Stimulated activated CD4-positive, alpha-beta T cell treated with anti-CD3 and anti-CD28 coated beads, TNF-alpha, amount 100 ng/mL, for 4 hours (primary cell): ENCODE results near the gene AMOTL2.

Experiments
- DNase-seq, 3 experiments: peaks; one replicate each; pipeline ENCODE4 v3.0.0-alpha.2; 2020; ENCODE audit warnings: low read depth in 3 of 3

AMOTL2 gene

DNA sequence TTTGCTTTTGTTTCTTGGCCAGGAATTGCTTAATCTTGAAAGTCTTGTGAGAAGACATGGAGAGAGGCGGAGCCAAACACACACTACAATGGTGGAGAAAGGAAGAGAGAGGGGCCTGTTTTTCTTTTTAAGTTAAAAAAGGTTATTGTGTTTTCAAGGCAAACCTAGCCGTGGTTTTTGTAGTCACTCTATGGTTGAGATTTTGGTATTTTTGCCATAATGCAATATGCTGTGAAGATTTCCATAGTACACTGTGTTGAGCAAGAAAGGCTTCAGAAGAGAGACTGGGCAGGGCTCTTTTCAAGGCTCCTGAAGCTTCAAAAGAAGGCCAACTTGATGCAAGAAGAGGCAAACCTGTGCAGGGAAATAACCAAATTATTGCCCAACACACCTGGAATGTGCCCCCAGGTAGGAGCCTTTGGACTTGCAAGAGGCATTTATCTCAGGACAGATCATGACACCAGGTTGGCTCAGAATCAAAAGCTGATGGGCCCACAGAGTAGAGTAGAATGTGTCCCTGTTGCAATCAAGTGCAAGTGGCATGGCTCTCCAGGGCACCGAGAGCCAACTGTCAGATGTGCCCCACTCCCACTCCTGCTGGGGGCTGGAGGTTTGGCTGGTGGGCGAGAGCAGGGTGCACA, 22.1 kb downstream of the AMOTL2 start:
- DNase-seq: no peak

DNA sequence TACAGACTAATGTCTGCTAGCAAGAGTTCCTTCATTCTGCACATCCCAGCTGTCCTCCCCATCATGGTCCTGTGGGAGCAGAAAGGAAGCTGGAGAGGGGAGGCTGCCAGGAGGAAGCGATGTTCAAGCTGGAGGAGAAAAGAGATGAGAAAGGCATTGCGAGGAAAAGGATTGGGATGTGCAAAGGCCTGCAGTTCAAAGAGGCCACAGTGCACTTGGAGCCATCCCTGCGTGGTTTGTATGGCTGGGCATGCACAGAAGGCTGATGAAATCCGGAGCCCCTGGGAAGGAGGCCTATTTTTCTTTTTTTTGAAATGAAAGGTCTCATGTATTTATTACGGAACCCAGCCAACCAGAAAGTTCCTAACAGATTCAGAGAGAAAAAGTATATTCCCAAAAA, 22.8 kb downstream of the AMOTL2 start:
- no peak for DNase-seq

DNA sequence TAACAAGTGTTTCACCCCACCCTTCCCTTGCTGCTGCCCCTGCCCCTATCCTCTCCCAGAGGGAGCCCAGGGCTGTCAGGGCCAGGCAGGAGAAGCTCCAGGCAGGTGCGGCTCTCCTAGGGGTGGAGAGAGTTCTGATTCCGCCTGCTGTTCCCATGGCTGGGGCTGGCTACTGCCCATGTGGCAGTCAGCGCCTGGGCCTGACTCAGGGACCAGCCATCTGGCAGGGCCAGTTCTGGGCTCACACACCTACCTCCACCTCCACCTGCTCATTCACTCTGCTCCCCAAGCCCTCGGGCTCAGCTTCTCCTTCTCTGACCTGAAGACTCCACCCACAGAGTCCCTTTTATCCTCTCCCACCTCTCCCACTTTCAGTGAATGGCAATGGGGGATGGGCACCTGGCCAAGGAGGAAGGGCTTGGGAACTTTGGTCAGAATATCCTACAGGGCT, 23.4 kb downstream of the AMOTL2 start:
- DNase-seq: no peak

DNA sequence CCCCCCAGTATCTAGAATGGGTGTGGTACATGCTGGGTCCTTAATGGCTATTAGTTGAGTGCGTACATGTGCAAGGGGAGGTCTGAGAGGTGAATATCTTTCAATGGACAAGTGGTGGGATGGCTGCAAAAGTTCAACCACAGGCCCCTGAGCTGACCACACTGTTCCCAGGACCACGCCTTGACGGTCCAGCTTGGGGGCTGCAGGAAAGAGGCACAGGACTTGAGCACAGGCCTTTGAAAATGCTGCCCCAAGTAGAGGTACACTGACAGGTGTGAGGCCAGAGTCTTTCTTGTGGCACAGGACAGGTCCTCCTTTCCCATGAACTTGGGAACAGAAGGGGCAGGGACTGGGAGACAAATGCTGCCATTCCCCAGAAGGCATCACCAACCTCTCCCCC, 24.0 kb downstream of the AMOTL2 start:
- DNase-seq: no peak

DNA sequence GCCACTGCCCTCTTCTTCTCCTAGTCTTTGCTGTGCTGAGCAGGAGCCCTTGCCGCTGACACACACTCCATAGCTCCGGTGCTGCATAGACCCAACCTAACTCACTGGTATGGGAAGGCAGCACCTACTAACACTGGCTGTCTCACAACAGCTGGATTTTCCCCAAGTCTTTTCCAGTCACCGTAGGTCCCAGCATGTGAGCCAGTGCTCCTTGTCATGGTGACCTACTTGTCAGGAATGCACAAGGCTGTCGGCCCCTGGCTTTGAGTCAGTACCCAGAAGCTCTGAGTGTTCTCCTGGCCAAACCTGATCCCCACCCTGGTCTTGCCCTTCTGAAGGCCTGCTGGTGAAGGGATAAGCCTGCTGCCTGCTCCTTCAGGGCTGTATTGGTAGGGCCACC, 25.7 kb downstream of the AMOTL2 start:
- DNase-seq: no peak

DNA sequence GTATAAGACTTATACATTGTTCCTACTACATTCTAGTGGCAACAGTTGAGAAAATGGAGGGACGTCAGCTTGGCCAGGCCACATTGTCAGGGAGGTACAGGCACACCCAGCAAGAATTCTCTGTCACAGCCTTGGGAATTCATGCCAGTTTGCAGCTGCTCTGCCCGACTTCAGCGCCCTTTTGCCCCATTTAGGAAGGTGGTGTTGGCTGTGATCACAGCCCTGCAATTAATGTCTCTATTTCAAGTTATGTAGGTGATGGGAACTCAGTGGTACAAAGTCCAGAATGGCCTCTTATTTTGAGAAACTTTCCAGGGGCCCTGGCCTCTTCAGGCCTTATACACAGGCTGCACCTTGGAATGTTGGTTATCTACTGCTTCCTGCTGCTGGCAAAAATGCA, 26.7 kb downstream of the AMOTL2 start:
- no peak for DNase-seq

DNA sequence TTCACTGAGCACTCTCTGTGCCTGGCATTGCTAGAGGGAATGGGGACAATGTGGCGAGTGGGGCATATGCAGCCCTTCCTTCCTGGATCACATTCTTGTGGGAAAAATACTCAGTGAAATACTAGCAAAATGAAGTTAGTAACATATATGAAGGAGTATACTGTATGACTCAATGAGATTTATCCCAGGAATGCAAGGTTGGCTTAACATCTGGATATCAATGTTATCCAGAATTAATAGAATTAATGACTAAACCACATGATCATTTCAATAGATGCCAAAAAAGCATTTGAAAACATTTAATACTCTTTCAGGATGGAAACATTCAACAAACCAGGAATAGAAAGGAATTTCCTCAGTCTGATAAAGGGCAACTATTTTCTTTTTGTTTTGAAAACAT, 27.5 kb downstream of the AMOTL2 start:
- DNase-seq: no peak

DNA sequence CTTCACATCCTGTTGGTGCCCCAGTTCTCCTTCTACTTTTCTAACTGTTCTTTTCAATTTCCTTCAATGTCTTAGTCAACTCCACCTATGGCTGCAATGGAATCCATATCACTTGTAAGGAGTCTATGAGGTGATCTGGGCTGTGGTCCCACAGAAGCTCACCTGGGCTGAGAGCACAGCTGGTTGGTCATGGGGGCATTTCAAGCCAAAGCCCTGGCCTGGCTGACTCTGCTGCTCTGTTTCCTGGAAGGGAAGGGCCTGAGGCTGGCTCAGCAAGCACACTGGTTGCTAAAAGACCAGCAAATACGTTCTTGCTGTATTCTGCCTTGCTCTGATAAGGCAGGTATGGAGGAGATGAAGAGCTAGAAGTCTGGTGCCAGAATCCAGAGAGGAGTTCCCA, 29.0 kb downstream of the AMOTL2 start:
- DNase-seq: no peak

DNA sequence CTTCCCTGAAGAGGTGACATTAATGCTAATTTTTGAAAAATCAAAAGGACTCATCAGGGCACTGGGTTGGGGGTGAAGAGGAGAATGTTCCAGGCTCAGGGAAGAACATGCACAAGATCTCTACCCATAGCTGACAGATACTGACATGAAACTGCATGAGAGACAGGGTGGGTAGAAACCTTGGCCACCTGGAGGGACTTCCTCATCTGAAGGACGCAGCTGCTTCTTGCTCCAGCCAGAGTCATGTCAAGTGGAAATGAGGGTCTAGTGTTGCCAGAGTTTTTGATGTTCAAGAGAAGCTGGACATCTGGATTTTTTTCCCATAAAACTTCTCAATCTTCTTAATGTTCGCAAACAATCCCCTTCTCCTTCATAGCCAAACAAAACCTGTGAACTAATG, 29.7 kb downstream of the AMOTL2 start:
- DNase-seq: no peak

DNA sequence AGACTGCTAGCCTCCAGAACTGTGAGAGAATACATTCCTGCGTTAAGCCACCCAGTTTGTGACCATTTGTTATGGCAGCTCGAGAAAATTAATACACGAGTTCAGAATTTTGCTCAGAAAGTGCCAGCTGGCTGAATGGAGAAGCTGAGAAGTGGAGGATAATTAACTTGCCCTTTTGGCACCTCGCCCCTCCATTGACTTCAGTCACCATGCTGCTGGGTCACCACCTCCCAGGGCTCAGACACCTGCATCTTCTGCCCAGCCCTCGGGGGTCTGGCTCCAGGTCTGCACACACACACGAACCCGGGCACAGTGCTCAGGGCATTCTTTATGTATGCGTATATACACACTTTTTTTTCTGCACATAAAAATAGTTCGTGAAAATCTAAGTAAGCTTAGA, 32.0 kb downstream of the AMOTL2 start:
- DNase-seq: no peak

DNA sequence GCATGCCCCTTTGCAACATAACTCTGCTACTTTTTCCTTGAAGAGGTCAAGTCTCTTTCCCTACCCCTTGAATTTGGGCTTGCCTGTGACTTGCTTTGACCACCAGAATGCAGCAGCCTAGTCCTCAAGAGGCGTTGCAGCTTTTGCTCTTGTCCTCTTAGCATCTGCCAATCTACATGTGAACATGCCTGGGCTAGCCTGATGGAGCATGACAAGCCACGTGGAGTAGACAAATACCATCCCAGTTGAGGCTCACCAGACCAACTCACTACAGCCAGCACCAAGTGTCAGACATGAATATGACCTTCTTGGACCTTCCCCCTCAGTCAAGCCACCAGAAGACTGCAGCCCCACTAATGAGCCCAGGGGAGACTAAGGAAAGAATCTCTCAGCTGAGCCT, 32.9 kb downstream of the AMOTL2 start:
- DNase-seq: no peak

DNA sequence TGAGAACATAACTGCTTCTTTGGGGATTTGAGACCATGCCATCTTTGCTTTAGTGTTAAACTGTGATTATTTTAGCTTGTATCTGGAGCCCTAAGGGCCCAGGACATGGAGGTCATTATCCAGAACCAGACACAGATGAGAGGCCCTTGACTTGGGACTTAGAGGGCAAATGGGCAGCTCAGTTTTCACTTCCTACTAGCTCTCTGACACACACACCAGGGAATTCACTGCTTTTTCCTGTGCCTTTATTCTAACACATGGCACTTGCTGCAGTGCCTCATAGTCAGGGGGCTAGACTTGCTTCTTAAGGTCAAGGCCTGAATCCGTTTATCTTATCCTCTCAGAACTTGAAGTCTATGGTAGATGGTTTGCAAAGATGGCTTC, 33.3 kb downstream of the AMOTL2 start:
- no peak for DNase-seq

DNA sequence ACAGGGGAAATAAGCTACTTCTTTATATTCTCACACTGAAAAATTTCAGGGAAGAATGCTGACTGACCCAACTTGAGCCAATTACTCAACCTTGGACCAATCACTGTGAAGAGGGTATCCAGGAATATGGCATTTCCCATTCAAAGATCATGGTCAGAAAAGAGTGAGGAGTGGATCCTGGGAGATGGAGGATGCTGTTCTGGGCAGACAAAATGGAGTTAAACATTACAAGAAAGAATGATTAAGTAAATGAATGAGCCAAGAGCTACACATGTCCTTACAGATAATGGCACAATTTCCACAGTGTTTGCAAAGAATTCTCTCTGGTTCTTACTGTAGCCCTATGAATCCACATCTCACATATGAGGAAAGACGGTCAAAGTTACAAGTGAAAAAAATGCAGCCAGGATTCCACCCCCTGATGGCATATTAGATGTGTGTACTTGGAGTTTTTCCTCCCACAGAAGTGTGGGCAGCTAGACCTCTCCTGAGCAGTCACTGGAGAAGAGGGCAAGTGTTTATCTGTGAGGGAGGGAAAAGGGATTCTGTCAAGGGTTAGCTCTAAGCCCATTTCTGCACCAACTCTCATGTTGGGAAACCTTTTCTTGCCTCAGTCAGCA, 33.8 kb downstream of the AMOTL2 start:
- DNase-seq: no peak

DNA sequence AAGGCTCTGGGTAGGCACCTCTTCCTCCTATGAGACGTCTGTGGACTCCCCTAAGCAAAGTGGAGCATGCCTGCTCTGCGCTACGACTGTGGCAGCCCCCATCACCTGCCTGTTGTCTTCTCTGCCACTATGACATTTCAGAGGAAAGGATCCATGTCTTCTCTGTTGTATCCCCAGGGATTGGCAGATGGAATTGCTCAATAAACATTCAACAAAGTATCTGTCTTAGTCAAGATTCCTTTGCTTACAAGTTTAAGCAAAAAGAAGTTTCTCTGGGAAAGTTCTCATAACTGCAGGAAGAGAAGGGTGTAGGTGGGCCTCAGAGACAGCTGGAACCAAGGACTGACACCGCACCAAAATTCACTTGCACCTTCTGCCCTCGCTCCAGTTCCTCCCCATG, 34.3 kb downstream of the AMOTL2 start:
- DNase-seq: no peak

DNA sequence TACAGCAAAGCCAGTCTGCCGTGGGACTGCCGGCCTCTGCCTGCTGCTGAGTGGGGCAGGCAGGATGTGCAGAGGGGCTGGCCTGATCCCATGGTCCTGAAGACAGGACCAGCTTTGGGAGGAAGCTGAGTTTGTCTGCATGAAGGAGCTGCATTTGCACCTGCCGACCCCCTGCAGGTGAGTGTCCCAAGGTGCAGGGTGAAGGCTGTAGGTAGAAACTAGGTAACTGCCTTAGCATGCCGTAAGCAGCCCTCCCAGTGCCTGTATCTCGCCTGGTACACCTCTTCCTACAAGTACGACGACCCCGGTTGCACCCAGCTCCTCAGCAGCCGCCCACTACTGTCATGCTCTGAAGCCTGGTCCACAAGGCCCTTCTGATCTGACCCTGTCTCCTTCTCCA, 34.9 kb downstream of the AMOTL2 start:
- DNase-seq: no peak

DNA sequence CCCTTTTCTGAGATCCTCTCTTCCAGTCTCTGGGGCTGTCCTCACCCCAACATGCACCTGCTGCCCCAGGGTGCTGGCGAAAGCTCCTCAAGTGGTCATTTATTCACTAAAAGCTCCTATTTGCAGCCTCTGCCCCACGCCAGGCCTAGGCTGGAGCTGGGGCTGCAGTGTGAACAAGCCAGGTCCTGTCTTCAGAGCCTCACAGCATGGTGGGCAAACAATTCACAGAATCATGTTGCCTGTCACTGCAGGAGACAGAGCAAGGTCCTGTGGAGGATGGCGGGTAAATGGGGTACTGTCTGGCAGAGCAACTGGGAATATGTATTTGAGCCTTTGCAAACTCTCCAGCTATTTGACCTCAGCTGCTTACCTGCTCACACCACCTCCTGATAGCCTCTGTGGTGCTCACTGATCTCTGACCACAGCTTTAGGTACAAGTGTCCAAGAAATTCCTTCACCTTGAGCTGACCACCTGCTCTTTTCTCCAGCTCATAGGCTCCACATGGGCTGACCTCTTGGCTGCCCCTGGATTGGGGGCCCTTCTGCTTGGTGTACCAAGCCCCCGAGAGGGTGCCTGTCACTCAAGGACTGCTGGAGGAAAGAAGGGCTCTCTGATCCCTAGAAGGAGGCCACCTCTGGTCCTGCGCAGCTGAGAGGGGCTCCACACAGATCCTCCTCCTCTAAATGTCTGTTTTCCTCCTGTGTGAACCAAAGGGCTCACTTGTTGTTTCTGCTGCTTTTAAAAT, 35.6 kb downstream of the AMOTL2 start:
- DNase-seq: no peak

DNA sequence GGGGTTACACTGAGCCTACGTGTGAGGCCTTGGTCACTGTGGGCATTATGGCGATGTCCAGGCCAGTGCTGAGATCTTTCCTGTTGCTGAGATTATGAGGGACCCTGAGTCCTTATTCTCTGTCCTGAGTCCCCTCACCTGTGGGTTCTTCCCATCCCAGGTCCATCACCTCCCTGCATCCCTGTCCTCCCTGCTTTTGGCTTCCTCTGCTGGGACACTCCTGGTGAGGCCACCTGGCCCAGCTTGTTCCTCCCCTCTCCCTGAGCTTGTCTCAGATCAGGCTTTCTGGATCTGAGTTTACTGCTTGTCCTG, 36.1 kb downstream of the AMOTL2 start:
- DNase-seq: no peak

DNA sequence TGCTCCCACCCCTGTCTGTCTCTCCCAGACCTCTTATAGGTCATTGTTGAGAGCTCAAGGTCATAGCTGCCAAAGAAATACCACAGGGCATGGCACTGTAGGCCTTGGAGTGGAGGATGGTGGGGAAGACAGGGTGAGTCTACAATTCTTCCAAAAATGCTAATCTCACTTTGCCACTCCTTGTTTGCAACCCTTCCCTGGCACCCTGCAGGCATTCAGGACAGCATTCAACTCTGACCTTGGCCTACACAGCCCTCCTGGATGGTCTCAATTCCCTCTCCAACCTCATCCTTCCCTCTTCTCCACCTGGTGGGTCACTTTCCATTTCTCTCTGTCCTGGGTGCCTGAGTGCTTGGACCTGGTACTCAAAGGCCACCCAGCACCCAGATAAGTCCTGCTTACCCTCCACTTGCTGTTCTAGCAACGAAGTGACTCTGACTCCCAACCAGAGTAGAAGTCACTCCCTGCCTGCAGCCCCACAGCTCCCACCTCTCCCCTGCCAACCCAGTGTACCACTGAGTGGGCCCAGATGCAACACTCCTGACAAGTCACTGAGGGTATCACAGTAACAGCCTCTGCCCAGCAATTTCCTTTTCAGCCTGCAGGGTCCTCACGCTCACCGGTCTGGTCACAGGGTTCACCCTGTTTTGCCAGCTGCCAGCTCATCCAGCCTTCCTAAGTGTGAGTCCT, 36.6 kb downstream of the AMOTL2 start:
- no peak for DNase-seq

DNA sequence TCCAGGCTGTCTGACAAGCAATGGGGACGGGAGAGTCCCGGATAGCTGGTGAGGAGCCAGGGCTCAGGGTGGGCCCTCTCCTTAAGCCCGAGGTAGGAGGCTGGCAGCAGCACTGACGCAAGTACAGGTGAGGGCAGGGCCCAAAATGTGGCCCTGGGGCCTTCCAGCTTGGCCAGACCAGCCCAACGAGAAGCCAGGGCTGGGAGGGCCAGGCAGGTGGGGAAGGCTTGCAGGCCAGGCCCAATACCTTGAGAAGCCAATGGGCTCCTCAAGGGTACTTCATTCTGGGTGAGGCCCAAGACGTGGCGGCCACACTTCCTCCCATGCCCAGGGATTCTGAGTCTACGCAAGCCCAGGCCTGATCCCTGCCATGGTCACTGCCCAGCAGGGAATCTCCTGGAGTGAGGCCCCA, 37.2 kb downstream of the AMOTL2 start:
- DNase-seq: no peak

DNA sequence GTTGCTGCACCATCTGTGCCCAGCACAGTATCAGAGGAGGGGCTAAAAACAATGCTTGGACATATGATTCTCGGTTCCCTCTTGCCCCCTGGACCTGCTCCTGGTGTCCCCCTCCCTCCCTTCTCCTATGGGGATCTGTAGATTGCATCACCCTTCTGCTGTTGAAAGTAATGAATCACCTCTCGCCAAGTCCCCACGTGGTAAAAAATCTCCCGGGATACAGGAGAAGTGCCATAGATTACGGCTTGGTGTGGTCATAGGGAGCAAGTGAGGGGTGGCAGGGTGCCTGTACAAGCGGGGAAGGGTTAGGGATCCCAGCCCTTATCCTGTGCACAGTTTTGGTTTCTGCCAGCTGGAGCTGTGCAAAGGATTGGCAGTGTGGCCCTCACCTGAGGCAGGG, 37.7 kb downstream of the AMOTL2 start:
- no peak for DNase-seq

DNA sequence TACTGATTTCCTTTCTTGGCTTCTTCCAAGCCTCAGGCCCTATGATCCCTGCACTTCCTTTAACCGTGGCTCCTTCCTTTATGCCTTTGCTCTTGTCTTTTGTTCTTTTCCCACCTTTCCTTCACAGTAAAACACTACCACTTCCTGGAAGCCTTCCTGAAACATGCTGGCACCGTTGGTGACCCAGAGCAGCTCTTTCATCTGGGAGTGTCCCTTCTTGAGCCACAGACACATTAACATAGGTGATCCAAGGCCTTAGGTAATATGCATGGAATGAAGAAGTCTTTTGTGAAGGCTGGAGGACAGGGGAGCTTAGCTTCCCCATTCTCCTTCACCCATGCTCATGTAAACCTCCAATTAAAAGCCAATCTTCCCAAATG, 39.4 kb downstream of the AMOTL2 start:
- no peak for DNase-seq

DNA sequence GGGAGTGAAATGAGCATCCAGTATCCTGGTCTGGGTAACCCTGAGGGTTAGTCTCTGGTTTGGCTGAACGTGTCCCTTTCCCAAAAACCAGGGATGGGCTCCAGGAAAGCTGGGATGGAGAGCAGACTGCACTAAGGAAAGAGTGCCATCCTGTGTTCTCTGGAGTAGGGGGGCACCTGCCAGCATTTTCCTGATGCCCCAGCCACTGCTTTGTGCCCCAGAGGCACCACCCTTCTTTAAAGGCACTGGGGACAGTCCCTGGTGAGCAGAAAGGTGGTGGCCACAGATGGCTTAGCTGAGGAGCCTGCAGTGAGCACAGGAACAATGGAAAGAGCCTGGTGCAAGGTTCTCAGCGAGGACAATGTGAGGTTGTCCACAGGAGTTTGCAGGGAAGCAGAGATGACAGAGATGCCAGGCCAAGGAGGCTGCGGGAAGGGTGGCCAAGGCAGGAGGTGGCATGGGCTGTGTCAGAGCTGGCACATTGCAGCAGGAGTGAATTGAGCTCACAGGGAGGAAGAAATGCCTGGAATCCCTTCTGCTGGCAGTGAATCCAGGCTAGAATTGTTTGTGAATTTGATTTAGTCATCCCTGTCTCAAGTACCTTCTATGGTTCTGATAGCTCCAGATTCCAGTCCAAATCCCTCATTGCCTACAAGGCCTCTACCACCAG, 39.9 kb downstream of the AMOTL2 start:
- no peak for DNase-seq
